GM18498 (cell line): ENCODE data around the gene TRAF6.
"Not testable (repeated sequence)": the region's sequence is repeated elsewhere in the genome, so short reads cannot be mapped to it uniquely, and the experiment has no call there.

Source experiments
- ATAC-seq: cut with Tn5 transposase; IDR thresholded peaks from one replicate; pipeline ENCODE4 v1.9.1; 2021; ENCODE audit warnings: mild to moderate bottlenecking, moderate library complexity; ENCODE audit not compliant: unreplicated experiment

The TRAF6 gene

DNA sequence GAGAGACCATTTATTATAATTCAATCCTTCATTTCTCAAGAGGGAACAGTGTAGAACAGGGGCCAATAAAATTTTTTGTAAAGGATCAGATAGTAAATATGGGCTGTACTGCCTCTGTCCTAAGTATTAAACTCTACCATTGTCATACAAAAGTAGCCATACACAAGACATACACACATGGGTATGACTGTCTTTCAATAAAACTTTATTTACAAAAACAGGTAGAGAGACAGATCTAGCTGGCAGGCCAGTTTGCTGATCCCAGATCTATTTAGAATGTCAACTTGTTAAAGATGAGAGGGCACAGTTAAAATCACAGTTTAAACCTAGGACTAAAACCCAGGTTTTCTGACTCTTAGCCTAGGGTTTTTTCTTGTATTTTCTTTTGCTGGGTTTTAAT, 16.7 kb downstream of the TRAF6 start:
- ATAC-seq = no peak

GRCh38 chr11:36492724-36493304, 17.3 kb downstream of the TRAF6 start:
- ATAC-seq = no peak

- ATAC-seq = no peak
These were observed 19.9 kb downstream of the TRAF6 start for GRCh38 chr11:36490026-36490806.

- peak; percentile 66 for ATAC-seq
These were observed 22.0 kb downstream of the TRAF6 start for GRCh38 chr11:36488096-36488495.

DNA sequence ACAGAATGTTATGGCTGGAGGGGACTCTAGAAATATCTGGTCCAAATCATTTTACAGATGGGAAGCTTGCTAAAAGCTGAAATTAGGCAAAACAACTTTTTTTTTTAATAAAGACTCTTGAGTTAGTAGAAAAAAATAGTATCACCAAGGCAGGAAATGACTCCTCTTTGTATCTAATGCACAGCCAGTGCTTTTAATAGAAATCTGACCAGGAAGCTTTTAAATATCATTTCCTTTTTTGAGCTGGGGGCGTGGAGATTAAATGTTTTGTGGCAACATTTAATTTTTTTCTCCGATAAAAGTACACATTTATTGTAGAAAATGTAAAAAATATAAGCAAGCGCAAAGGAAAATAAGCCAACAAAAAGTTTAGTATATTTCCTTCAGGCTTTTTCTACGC, 22.5 kb downstream of the TRAF6 start:
- no peak for ATAC-seq

DNA sequence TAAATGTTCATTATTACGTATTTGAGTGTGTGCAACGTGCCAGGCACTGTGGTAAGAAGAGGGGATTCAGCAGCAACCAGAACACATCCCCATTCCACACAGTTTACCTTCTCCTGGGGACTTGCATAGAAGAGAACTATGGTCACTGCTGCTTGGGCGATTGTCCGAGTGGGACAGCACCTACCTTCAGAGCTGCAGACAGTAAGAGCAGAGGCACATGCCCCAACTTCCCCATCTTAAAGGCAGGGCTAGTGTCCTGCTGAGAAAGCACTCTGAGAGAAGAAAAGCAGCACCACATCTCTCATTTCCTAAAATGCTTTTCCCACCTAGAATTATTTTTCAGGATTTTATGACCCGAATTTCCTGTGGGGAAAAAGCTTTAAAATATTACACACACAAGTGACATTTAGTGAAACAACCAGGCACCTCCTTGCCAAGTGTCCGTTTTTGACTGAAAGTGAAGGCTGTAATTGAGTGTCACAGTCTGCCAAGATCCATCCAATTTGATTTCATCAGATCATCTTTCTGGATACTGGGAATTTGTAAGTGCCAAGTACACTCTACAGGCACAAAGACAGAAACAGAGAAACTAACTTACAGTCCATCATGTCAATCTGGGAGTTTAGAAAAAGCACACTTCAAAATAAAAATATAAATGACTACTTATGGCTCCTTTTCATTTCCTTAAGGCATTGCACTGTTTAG, 24.6 kb downstream of the TRAF6 start:
- ATAC-seq = no peak

GRCh38 chr11:36483042-36483441, 27.0 kb downstream of the TRAF6 start:
- ATAC-seq = not testable (repeated sequence)

GRCh38 chr11:36480833-36481232, 29.2 kb downstream of the TRAF6 start:
- no peak for ATAC-seq

GRCh38 chr11:36478700-36479329, 31.3 kb downstream of the TRAF6 start:
- ATAC-seq = no peak

- no peak for ATAC-seq
These were observed 34.9 kb downstream of the TRAF6 start for GRCh38 chr11:36475192-36475591.

DNA sequence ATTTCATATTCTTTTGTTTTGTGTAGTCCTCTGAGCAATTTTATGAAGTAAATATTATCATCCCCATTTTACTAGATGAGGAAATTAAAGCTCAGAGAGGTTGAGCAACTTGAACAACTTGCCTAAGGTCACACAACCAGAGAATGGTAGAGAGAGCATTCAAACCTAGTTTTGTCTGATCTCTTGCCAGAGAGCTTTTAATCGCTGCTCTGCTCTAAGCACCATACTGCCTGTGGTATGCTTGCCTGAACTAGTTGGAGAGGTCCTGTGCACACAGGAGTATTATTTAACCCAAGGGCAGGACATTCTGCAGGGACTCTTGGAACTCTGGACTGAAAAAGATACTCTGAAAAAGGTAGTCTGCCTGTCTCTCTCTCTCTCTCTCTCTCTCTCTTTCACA, 38.5 kb downstream of the TRAF6 start:
- ATAC-seq = no peak

GRCh38 chr11:36469881-36470802, 39.9 kb downstream of the TRAF6 start:
- no peak for ATAC-seq

DNA sequence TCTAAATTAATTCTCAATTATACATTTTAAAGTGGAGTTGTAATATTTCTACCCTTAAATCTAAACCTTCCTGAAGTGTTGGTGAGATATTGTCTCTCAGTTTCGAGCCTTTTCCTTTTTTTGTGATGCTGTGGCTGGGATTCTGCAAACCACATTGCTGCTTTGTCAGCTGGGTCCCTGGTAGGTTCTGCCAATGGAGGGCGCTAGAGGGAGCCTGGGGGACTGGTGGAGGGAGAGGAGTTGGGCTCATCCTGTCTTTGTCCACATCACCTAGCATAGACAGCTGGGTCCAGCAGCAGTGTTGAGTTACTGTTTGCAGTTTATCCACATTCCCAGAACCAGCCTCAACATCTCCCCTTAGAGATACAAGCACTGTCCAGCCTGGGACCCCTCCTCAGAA, 41.0 kb downstream of the TRAF6 start:
- no peak for ATAC-seq

GRCh38 chr11:36467916-36468315, 42.2 kb downstream of the TRAF6 start:
- ATAC-seq = no peak

DNA sequence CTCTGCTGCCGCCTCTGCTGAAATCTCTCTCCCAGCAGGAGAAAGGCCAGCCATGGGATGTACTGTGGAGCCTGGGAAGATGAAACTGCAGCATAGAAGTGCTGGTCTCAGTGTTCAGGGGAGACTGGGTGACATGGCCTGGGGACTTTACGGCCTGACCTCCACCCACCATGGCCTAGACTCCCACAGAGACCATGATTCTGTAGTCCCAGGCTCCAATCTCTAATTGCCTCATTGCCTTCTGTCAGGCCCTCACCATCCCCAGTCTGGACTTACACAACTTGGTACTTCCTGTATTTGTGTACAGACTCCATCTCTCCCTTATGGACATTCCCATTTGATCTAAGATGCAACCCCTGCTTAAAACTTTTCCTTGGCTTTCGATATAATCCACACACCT, 43.1 kb downstream of the TRAF6 start:
- ATAC-seq = no peak

GRCh38 chr11:36465449-36466163, 44.5 kb downstream of the TRAF6 start:
- no peak for ATAC-seq

GRCh38 chr11:36464720-36465119, 45.4 kb downstream of the TRAF6 start:
- ATAC-seq = no peak

GRCh38 chr11:36463781-36464180, 46.3 kb downstream of the TRAF6 start:
- no peak for ATAC-seq

GRCh38 chr11:36462321-36462720, 47.8 kb downstream of the TRAF6 start:
- ATAC-seq = no peak

DNA sequence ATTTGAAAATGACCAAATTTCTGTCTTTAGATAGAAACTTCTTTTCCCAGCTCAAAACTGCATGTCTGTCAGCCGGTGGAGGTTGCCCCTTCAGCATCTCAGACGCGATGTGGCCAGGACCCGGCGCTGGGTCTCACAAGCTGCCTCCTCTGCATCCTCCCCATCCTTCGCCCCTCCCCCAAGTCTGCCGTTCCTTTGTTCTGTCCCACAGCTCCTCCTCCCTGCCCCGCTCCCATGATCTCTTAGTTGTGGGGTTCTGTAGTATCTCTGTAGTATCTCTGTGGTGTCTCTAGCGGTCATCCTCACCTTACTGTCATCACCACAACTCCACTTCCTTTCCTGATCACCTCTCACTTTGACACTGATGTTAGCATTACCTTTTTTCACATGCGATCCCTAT, 49.9 kb downstream of the TRAF6 start:
- no peak for ATAC-seq
